ENCODE measurements around the gene CLSTN2. TPM values are rescaled to one million over a fixed set of nuclear protein-coding genes. Genes with fewer than 3 reads are reported as not detected.
A peak's percentile ranks its signal among the peaks of the same experiment; 100 is the strongest.

CLSTN2 gene
- polyA plus RNA-seq, 4 donors, result 0.92 to 2.0 (median 1.5) TPM

DNA sequence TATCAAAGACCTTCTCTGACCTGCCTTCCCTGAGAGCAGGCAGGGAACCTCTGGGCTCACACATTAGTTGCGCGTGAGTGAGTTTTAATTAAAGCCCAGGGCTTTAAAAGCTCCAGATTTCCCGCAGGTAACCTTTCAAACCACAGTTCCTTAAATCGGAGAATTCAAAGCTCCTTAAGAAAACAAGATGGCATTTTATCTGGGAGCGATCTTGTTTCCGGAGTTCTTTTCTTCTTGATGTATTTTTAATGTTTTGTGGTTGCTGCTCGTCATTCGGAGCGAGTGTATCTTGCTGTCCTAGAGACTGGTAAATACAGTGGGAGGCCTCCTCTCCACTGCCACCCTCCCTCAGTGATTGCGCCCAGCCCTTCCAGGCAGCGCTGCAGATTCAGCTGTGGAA is 284.3 kb downstream of the CLSTN2 start:
- DNase-seq (ENCODE audit: low read depth in 4 of 4, low spot score in 2 of 4), result peak in 2 of 4 donors; percentile 11 to 15

GRCh38 chr3:140219923-140220452 is 285.0 kb downstream of the CLSTN2 start:
- DNase-seq (ENCODE audit: low read depth in 4 of 4, low spot score in 2 of 4), result no peak

DNA sequence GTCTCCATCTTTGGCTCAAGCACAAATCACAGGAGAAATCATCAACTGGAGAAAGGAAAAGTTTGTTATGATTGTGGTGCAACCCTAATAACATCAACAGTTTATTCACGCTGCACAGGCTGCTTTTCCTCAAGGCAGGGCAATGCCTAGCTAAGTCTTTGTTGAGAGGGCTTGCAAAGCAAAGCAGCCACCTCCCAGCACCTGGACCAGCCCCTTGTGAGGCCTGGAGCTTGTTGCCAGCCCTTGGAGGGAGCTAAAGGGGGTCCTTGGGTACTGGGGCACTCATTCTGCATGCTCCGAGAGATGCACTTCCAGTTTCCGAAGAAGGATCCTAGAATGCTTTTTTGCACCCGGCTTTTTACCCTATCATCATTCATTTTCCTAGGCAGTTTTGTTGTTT is 288.2 kb downstream of the CLSTN2 start:
- no peak for DNase-seq (ENCODE audit: low read depth in 4 of 4, low spot score in 2 of 4)

DNA sequence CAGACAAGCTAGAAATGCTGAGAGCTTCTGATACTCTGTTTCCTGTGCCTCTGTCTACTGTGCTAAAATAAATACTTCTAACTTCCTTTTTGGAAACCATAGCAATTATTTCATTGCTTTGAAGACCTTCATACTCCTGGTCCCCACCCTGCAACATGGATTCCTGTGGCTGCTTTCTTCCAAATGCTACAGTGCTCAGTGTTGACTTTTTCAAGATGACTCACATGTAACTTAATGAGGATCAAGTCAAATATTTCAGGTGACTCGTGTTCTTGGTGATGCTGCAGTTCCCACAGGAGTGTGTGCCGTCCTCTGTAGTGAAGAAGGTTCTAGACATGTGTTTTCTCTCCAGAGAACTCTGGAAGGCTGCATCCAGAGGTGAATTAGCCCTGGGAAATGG is 288.6 kb downstream of the CLSTN2 start:
- DNase-seq (ENCODE audit: low read depth in 4 of 4, low spot score in 2 of 4), result no peak

- DNase-seq (ENCODE audit: low read depth in 4 of 4, low spot score in 2 of 4), result no peak
Observed at GRCh38 chr3:140224307-140224706, 289.3 kb downstream of the CLSTN2 start.

GRCh38 chr3:140225996-140226395 is 291.0 kb downstream of the CLSTN2 start:
- no peak for DNase-seq (ENCODE audit: low read depth in 4 of 4, low spot score in 2 of 4)

DNA sequence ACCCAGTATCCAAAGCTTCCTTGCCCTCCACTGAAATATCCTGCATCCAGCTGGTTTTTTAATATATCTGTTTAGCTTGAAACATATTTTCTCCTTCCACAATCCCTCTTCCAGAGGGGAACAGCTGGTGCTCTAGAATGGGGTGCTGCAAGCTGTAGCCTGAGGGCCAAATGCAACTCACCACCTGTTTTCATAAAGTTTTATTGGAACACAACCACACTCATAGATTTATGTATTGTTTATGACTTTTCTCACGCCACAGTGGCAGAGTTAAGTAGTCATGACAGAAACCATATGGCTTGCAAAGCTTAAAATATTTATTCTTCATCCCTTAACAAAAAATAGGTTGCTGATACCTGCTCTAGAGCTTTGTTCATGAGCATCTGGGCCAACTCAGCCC is 298.7 kb downstream of the CLSTN2 start:
- no peak for DNase-seq (ENCODE audit: low read depth in 4 of 4, low spot score in 2 of 4)

DNA sequence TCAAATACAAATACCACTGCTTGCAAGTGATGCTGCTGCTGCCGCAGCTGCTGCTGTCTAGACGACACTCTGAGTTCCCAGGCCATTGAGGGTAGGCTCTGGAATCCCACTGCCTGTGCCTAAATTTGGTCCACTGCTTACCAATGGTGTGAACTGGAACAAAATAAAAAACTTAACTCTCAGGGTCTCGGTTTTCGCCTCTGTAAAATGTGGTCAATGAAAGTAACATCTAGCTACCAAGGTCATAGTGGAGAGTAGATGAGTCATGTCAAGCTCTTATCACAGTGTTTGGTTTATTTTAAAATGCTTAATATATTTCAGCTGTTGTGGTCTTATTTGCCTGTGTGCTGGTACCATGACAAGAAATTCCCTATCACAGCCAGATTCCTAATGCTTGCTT is 299.3 kb downstream of the CLSTN2 start:
- no peak for DNase-seq (ENCODE audit: low read depth in 4 of 4, low spot score in 2 of 4)

DNA sequence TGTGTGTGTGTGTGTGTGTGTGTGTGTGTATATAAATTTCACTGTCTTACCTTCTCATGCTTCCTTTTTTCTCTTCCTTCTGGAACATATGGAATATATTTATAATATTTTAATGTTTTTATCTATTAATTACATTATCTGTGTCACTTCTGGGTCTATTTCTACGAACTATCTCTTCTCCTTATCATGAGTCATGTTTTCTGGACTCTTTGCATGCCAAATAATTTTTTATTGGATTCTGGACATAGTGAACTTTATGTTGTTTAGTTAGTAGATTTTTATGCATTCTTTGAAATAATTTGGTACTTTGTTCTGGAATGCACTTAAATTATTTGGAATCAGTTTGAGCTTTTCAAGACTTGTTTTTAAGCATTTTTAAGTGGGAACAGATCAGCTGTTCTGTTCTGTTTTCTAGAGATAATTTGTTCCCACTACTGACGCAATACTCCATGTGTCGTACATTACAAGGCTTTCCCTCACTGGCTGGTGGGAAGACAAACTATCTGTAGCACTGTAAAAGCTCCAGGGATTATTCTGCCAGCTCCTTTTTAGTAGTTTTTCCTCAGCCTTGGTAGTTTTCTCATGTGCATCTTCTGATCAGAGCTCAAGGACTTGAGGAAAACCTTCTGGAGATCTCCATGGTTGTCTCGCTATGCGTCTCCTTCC is 302.0 kb downstream of the CLSTN2 start:
- no peak for DNase-seq (ENCODE audit: low read depth in 4 of 4, low spot score in 2 of 4)

DNA sequence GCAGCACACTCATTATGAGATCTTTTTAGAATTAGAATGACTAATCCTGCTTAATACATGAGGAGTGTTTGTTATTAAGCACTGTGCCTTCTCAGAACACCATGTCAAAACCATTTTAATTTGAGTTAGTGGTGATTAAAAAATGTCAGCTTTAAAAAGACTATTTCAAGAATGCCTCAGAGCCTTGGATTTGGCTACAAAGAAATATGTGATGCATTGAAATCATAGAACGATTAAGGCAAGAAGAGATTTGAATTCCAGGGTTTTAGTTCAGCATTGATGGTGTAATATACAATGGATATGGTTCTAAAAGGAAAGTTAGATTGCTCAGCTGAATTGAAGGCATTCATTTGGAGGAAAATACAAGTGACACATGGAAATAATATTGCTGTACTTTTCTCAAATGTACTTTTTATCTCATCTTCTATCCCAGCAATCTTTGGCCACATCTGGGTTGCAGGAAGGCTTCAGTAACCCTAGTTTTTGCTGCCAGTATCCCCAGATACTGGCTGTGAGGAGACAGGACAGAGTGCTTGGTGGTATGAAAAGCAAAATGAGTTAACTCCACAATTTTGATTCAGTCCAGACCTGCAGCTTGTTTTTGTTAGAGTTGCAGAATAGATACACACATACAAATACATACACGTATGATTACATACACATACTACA is 303.8 kb downstream of the CLSTN2 start:
- no peak for DNase-seq (ENCODE audit: low read depth in 4 of 4, low spot score in 2 of 4)

DNA sequence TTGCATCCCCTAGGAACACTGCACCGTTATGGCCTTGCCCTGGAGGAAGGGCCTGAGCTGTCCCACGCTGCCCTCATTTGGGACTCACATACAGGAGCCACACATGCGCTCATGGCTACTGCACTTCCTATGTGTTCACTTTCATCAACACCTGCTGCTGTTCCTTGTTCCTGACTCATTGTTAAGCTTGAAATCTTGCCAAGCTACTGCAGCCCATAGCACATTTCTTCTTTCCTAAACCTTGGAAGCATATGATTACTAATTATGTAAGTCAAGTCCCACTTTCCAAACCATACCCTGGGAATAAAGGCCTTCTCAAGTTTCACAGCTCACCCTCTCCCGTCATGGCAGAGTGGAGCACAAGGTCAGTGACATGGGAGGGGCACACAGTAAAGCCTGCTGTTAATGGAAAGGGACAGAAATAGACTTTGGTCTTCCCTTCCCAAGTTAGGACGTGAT is 307.9 kb downstream of the CLSTN2 start:
- DNase-seq (ENCODE audit: low read depth in 4 of 4, low spot score in 2 of 4), result peak in 1 of 4 donors; percentile 12

- DNase-seq (ENCODE audit: low read depth in 4 of 4, low spot score in 2 of 4), result no peak
Observed at GRCh38 chr3:140243575-140243974, 308.6 kb downstream of the CLSTN2 start.

GRCh38 chr3:140244893-140245292 is 309.9 kb downstream of the CLSTN2 start:
- no peak for DNase-seq (ENCODE audit: low read depth in 4 of 4, low spot score in 2 of 4)

DNA sequence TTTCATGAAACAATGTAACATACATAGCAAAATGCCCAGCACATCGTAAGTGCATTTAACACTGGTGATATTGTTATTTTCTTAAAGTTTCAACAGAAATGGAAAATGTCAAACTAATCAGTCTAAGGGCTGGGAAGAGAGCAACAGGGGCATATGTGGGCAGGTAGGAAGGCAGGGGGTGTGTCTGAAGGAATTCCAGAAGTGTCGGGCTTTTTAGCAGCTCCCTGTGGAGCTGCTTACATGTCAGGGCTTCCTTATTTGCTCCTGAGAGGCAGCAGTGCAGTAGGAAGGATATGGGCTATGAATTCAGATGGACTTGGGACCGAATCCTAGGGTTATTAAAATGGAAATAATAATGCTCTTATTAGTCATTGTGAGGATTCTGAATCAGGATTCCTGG is 311.6 kb downstream of the CLSTN2 start:
- no peak for DNase-seq (ENCODE audit: low read depth in 4 of 4, low spot score in 2 of 4)

- no peak for DNase-seq (ENCODE audit: low read depth in 4 of 4, low spot score in 2 of 4)
Observed at GRCh38 chr3:140247775-140248174, 312.8 kb downstream of the CLSTN2 start.

DNA sequence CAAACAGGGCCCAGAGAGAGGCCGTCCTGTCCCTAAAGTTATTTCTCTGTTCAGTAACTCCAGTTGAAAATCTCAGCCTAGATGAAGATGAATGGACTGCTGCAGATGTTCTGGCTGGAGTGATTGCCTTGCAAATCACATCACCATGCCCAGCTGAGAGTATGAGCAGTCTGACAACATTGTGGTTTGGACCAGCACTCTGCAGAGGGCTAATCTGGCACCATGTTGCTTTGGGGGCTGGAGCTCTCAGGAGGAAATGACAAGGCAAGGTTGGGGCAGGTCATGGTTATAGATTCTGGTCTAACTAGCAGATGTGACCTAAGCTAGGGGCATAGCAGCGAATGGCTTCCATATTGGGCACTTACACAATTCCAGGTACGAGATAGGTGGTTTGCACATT is 314.2 kb downstream of the CLSTN2 start:
- no peak for DNase-seq (ENCODE audit: low read depth in 4 of 4, low spot score in 2 of 4)

DNA sequence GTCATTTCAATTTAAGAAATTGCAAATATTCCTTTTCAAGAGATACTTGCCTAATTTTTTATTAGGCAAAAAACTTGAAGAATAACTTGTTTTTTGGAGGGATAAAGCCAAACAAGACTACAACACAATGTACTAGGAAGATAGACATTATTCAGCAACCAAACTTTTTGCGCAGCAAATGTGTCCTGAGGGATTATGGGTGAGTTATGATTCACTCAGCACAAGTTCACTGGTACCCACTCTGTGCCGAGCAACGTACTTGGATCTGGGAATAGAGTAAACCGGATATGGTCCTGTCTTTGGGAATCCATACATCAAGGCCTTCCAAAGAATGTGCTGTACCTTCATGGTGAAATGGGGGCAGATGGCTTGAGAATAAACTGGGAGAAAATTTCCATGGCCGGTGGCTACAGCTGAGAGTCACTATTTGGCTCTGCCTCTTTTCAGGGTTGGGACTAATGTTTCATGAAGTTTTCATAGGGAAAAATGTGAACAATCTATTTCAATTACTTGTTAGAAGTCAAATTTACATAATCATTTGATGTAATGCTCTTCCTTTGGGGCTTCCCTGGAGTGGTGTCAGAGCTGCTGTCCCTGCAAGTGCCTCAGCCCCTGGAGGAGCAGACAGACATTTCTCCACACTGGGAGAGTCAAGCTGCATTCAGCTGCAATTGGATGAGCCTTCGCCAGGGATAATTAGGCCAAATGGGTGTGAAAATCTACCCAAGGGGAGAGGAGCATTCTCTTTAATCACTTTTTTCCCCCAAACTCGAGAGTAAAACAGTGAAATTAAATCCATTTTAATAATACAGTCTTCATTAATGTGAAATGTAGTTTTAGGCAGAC is 315.2 kb downstream of the CLSTN2 start:
- DNase-seq (ENCODE audit: low read depth in 4 of 4, low spot score in 2 of 4), result no peak

GRCh38 chr3:140250945-140251344 is 316.0 kb downstream of the CLSTN2 start:
- no peak for DNase-seq (ENCODE audit: low read depth in 4 of 4, low spot score in 2 of 4)

DNA sequence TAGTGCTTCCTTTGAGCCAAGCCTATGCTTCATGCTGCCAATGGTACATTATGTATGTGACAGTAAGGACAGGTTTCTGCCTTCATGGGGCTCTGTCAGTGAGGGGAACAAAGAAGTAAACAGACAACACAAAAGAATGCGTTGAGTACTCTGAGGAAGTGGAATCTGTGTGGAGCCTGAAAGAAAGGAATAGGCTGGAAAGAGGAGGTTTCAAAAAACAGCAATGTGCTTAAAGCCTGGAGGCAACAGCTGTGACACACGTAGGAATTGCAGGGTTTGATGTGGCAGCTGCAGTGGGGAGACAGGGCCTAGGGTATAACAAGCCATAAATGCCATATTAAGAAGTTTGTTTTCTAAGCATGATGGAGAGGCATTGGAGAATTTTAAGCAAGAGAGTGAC is 316.7 kb downstream of the CLSTN2 start:
- DNase-seq (ENCODE audit: low read depth in 4 of 4, low spot score in 2 of 4), result no peak

DNA sequence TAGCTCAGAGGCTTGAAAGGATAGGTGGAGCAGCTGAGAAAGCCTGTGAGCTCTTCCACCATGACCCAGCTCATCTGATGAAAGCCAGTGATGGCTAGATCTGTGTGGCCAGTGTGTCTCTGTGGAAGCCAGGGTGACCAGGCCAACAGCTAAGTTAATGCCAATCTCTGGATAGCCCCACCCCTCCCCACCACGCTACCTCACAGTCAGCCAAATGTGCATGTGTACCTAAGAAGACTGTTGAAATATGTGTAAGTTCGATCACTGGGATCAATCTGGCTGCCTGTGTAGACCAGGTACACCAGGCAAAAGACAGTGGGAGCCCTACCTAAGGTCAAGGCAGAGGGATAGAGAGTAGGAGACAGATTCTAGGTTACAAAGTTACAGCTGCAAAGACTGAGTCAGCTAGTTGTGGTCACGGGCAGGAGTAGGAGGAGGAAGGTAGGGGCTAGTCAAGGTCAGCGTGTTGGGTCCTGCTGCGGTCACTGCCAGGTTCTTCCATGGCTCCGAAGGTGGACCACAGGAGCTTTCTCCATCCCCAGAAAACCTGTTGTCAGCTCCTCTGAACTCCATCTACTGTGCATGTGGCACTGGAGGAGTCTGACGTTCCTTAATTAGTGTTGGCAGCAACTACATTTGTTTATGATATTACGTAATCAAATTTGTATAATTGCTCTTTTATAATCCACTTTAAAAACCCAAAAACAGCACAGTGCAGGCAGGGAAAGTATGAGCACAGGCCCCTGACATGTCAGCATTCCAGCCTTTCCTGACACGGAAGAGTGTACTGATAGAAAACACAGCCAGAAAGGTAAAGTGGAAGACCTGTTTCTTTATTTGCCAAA is 318.0 kb downstream of the CLSTN2 start:
- no peak for DNase-seq (ENCODE audit: low read depth in 4 of 4, low spot score in 2 of 4)

Data from left renal cortex interstitium (tissue), 4 donors.